Measurements from ENCODE around the gene NUP210. TPM values are rescaled to one million over a fixed set of nuclear protein-coding genes. Genes with fewer than 3 reads are reported as not detected.

NUP210 gene
- total RNA-seq, 1 donor = 63.0 TPM

DNA sequence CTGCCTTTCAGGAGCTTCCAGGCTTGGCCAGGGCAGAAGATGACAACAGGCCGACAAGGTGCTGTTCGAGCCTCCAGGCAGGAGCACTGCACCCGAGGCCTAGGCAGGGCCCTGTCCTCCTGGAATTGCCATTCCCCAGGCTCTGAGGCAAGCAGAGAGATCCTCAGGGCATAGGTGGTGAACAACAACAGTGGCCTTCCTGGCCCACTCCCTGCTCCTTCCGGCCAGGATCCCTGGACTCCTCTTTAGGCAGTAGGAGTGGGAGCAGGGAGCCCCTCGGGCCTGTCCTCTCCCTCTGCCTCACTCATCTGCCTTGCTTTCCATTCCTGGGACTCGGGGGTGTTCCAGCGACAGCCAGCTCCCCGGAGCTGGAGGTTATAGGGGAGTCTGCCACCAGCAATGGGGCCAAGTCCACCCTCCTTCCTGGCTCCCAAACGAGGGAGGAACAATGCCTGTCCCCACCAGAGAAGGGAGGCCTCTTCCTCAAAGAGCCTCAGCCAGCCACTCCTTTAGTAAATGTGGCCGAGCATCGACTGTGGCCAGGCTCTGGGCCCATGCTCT, 135.0 kb downstream of the NUP210 start:
- no peak overlapping the region for H3K4me3 ChIP-seq (ENCODE audit: low read length)

DNA sequence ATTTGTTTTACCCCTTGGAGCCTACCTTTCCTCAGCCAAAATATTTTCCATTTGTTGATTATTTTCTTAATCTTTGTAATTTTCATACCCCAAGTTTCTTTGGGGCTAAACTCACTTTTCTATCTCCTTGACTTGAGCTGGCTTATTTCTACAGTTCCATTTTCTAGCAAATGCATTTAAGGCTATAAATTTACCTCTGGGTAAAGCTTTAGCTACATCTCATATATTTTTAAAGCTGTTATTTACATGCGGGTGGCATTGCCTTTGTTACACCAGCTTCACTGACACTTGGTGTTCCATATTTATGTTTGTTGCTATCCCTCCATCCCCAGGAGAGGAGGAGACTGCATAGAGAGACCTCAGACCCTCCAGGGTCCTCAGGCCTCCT, 136.3 kb downstream of the NUP210 start:
- peaks cover 51% of the 10 kb centered on the region for H3K27me3 ChIP-seq (ENCODE audit: insufficient read depth, low read length)
- peaks cover 15% of the 10 kb centered on the region for H3K4me1 ChIP-seq (ENCODE audit: insufficient read depth, low read length)
- no peak overlapping the region for H3K4me3 ChIP-seq (ENCODE audit: low read length)

More for the DNA sequence above, 135.0 kb downstream of the NUP210 start:
- peaks cover 51% of the 10 kb centered on the region for H3K27me3 ChIP-seq (ENCODE audit: insufficient read depth, low read length)
- peaks cover 15% of the 10 kb centered on the region for H3K4me1 ChIP-seq (ENCODE audit: insufficient read depth, low read length)
- peaks cover 15% of the 10 kb centered on the region for H3K9me3 ChIP-seq (ENCODE audit: low read depth, low read length)

DNA sequence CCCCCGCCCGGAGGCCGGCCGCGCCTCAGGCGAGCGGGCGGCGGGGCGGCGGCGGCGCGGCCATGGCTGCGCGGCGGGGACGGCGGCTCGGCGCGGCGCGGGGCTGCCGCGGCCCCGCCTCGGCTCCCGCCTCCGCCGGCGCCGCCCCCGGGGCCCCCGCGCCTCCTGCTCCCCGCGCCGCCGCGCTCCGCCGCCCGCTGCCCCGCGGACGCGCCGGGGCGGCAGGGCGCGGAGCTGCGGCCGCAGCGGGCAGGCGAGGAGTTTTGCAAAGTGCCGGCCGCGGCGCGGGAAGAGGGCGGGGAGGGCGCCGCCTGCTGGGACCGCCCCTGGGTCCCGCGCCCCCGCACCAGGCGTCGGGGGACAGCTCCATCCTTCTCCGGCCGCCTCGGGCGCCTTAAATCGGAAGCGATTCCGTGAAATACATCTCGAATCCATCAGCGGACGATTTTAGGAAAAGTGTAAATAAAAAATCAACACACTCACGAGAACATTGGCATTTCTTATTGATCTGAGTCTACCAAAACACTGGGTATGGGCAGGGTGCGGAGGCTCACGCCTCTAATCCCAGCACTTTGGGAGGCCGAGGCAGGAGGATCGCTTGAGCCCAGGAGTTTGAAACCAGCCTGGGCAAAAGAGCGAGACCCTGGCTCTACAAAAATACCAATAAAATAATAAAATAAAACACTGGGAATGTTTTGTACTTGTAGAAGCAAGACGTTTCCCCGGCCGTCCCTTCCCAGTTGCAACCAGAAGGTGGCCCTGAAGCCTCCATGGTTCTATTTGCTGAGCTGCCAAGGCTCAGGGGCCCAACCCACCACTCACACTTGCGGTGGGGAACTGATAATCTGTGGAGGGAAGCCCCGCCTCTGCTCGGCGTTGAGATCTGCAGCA, 136.9 kb downstream of the NUP210 start:
- peaks cover 15% of the 10 kb centered on the region for H3K4me1 ChIP-seq (ENCODE audit: insufficient read depth, low read length)
- no peak overlapping the region for H3K4me3 ChIP-seq (ENCODE audit: low read length)
- H3K9me3 ChIP-seq (ENCODE audit: low read depth, low read length) = peaks cover 15% of the 10 kb centered on the region
- H3K27me3 ChIP-seq (ENCODE audit: insufficient read depth, low read length) = peaks cover 51% of the 10 kb centered on the region

More for the DNA sequence above, 136.3 kb downstream of the NUP210 start:
- H3K9me3 ChIP-seq (ENCODE audit: low read depth, low read length) = peaks cover 15% of the 10 kb centered on the region

DNA sequence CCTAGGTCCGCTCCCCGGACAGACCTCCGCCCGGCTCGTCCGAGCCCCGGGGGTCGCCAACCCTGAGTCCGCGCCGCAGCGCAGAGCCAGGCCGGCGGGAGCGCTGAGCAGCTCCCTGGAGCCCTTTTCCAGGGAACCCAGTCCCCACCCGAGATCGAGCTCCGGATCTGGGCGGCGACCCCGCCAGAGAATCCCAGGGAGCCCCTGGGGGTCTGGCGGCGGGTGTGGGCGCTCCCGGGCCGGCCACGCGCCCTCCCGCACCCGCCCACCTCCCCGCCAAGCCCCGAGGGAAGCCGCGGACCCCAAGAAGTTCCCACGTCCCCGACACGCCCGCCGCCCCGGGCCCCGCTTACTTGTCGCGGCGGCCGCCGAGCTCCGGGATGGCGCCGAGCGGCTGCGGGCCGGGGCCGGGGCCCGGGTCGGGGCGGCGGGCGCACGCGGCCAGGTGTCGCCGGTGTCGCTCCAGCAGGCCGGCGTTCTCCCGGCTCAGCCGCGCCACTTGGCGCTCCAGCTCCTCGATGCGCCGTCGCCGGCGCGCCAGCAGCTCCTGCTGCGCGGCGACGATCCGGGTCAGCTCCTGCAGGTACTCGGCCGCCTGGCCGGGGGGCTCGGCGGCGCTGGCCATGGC, 137.7 kb downstream of the NUP210 start:
- H3K9me3 ChIP-seq (ENCODE audit: low read depth, low read length) = peaks cover 15% of the 10 kb centered on the region
- H3K4me3 ChIP-seq (ENCODE audit: low read length) = no peak overlapping the region
- H3K27me3 ChIP-seq (ENCODE audit: insufficient read depth, low read length) = peaks cover 51% of the 10 kb centered on the region

DNA sequence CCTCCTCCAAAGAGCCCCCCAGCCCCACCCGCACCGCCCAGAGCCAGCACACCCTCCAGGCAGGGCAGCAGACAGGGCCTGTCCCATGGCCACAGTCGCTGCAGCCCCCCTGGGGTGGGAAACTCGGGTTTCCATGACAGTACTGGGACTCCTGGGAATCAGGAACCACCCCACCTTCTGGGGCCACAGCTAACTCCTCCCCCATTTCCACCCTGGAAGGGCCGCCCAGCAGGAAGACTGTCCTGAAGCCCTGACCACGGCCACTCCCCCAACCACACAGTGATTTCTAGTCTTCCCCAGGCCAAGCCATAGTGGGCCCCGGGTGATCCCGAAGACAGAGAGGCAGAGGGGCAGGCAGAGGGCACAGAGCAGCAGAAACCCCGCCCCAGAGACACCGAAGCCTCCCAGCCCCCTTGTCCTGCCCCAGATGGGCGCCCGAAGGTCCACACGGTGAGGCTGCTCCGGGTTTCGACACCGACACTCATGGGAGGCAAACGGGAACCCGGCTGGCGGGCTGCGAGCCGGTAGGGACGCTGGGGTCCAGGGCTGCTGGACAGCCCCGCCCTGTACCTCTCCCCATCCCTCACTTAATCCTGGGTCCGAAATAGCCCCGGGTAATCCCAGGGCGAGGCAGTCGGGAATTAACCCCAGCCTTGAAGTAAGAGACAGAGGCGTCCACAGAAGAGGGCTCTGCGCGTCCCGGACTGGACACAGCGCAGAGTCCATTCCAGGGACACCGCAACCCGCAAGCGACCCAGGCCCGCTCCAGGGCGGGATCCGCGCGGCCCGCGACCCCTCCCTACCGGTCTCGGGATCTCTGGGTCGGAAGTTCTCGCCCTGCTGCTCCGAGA, 138.4 kb downstream of the NUP210 start:
- H3K4me1 ChIP-seq (ENCODE audit: insufficient read depth, low read length) = peaks cover 15% of the 10 kb centered on the region
- H3K4me3 ChIP-seq (ENCODE audit: low read length) = no peak overlapping the region
- H3K27me3 ChIP-seq (ENCODE audit: insufficient read depth, low read length) = peaks cover 44% of the 10 kb centered on the region
- H3K9me3 ChIP-seq (ENCODE audit: low read depth, low read length) = peaks cover 10% of the 10 kb centered on the region

More for the DNA sequence above, 137.7 kb downstream of the NUP210 start:
- peaks cover 15% of the 10 kb centered on the region for H3K4me1 ChIP-seq (ENCODE audit: insufficient read depth, low read length)

DNA sequence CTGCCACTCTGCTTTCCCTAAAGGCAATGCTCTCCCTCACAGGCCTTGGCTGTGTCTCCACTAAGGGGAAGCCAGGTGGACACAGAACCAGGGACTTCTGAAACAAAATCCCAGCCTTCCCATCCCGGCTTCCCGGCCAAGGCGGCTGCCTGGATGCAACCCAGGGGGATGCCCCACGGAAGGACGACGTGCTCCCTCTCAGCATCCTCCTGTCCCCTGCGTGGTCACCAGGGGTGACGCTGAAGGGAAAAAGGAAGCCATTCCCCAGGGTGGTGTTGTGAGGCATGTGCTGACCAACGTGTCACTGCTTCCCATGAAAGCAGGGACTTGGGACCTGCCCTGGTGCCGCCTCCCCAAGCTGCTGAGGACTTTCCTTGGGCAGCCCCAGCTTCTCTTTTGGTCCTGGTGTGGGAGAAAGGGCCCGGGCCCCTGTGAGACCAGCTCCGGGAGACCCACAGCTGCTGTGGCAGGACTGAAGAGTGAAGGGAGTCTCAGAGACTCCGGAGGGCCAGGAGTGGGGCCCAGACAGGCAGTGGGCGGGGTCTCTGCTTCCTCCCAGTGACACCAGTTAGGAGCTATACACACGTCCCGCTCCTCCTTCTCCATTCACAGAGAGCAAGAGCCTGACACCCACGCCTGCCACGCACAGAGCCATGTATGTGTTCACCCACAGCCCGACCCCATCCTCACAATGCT, 139.2 kb downstream of the NUP210 start:
- H3K4me3 ChIP-seq (ENCODE audit: low read length) = no peak overlapping the region
- peaks cover 15% of the 10 kb centered on the region for H3K4me1 ChIP-seq (ENCODE audit: insufficient read depth, low read length)
- H3K9me3 ChIP-seq (ENCODE audit: low read depth, low read length) = peaks cover 8% of the 10 kb centered on the region
- H3K27me3 ChIP-seq (ENCODE audit: insufficient read depth, low read length) = peaks cover 42% of the 10 kb centered on the region

DNA sequence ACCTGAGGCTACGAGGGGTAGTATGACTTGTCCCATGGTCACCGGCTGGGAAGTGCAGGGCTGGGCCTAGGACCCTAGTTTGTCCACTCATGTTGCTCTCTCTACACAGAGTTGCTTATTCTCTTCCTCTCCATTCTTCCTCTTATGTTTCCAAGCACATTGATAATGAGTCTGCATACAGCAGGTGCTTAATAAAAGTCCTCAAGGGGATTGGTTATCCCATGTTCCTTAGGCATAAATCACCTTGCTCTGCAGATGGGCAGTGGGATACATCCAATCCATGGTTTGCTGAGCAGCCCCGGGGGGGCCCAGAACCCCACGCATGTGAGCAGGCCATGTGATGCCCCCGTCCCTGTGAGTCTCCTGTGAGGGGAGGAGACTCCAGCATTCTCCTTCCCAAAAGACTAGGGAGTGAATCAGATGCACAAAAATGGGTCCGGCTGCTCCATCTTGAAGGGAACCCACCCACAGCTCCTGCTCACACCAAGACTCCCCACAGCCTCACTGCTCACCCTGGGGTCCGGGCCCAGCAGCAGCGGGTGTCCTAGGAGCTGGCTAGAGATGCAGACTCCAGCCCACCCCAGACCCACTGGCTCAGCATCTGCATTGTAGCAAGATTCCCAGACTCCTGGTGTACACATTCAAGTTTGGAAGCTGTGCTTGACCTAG, 139.9 kb downstream of the NUP210 start:
- Histone ChIP-seq H3K4me3 (ENCODE audit: low read length) (no peak overlapping the region), H3K9me3 (ENCODE audit: low read depth, low read length) (peaks cover 8% of the 10 kb centered on the region), H3K4me1 (ENCODE audit: insufficient read depth, low read length) (peaks cover 15% of the 10 kb centered on the region), H3K27me3 (ENCODE audit: insufficient read depth, low read length) (peaks cover 37% of the 10 kb centered on the region)

DNA sequence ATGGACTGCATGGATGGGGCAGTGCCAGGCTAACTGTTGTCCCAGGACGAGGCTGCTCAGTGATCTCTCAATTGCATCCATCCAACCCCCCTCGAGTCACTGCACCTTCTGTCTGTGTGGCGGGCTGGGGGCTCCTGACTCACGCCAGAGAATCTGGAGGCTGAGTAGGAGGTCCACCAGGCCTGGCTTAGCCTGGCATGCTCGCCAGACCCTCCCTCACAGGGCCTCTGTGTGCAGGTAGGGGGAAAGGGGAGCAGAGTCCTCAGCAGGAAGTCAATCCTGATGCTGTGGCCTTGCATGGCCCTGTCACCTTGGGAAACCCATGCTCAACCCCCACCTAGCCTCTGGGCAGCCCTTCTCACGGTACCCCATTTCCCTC, 140.6 kb downstream of the NUP210 start:
- Histone ChIP-seq H3K9me3 (ENCODE audit: low read depth, low read length) (peaks cover 8% of the 10 kb centered on the region), H3K4me1 (ENCODE audit: insufficient read depth, low read length) (peaks cover 15% of the 10 kb centered on the region), H3K4me3 (ENCODE audit: low read length) (no peak overlapping the region), H3K27me3 (ENCODE audit: insufficient read depth, low read length) (peaks cover 30% of the 10 kb centered on the region)

DNA sequence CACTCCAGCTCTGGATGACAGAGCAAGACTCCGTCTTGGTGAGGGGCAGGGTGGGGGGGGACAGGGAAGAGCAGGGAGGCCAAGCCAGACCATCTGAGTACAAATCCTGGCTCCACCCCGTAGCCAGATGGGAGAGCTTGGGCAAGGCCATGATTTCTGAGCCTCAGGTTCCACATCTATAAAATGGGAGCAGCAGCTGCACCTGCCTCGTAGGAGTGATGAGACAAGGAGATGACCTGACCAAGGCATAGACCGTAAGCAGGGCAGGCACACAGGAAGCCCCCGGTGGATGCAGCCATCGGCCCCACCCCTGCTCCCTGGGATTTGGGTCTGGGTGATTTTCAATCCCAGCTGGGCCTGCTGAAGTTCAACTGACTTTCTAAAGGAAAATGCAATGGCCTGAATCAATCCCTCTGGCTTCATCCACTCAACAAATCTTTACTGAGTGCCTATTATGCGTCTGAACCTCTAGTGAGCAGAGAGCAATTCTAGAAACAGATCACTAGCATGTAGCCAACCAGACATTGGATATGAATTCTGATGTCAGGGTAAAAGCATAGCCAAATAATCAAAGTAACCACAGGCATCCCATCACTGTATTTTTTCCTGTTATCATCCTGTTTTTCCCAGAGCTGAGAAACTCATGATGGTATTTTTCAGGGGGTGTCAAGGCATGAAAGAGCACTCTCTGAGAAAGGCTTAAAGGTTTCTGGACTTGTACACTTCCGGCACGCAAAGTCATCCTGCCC, 141.2 kb downstream of the NUP210 start:
- Histone ChIP-seq H3K27me3 (ENCODE audit: insufficient read depth, low read length) (peaks cover 24% of the 10 kb centered on the region), H3K9me3 (ENCODE audit: low read depth, low read length) (peaks cover 4% of the 10 kb centered on the region), H3K4me1 (ENCODE audit: insufficient read depth, low read length) (peaks cover 15% of the 10 kb centered on the region), H3K4me3 (ENCODE audit: low read length) (no peak overlapping the region)

DNA sequence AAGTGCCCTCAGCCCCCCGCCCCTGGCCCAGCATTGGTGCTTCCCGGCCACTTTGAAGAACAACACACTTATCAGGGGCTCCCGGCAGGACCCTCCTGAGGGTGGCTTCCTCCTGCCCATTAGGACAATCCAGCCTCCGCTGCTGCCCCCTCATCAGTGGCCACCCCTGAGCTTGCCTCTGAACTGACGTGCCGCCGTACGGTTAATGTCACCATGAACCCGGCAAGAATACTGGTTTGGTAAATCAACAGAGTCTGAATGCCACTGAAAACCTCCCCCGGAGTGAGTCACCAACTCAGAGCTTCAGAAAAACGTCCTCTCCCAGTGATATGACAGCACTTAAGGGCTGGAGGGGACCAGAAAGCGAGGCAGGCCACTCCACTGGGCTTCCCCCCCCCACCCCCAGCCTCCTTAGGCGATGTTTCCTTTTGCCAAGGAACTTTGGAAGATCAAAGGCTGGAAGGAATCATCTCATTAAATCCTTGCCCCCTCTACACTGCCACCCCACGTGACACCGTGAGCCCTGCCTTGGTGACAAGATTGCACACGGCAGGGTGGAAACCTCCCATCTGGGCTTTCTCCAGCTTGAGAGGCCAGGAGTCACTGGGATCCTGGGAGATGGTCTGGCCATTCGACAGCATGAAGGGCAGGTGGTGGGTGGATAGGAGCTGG, 142.1 kb downstream of the NUP210 start:
- H3K27me3 ChIP-seq (ENCODE audit: insufficient read depth, low read length) = peaks cover 15% of the 10 kb centered on the region
- H3K4me1 ChIP-seq (ENCODE audit: insufficient read depth, low read length) = peaks cover 9% of the 10 kb centered on the region
- H3K9me3 ChIP-seq (ENCODE audit: low read depth, low read length) = no peaks in the 10 kb centered on the region
- no peak overlapping the region for H3K4me3 ChIP-seq (ENCODE audit: low read length)

DNA sequence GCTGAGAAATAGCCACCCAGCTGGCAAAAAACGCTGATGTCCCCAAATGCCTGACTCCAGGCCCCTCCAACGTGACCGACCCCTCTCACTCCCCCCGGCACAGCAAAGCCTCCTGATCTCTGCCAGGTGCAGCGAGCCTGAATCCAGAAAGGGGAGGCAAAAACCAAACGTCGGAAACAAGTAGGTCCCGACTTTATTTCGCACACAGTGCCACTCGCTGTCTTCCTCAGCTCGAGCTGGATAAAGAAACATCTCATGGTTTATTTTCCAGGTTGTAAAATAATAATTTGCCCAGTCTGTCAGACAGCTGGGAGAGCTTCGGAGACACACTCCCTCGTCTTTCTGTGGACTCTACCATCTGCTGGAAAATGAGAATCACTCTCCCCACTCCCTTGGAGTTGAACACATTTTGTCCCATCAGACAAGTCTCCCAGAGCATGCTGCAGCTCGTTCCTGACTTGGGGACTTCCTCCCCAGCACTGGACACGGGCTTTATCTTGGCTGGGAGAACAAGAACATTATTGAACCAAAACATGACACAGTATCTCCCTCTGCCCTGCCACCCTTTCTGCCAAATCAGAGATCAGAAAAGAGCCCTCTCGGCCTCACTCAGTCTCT, 142.8 kb downstream of the NUP210 start:
- H3K4me3 ChIP-seq (ENCODE audit: low read length) = no peak overlapping the region
- H3K27me3 ChIP-seq (ENCODE audit: insufficient read depth, low read length) = peaks cover 14% of the 10 kb centered on the region
- H3K9me3 ChIP-seq (ENCODE audit: low read depth, low read length) = no peaks in the 10 kb centered on the region
- H3K4me1 ChIP-seq (ENCODE audit: insufficient read depth, low read length) = peaks cover 8% of the 10 kb centered on the region

DNA sequence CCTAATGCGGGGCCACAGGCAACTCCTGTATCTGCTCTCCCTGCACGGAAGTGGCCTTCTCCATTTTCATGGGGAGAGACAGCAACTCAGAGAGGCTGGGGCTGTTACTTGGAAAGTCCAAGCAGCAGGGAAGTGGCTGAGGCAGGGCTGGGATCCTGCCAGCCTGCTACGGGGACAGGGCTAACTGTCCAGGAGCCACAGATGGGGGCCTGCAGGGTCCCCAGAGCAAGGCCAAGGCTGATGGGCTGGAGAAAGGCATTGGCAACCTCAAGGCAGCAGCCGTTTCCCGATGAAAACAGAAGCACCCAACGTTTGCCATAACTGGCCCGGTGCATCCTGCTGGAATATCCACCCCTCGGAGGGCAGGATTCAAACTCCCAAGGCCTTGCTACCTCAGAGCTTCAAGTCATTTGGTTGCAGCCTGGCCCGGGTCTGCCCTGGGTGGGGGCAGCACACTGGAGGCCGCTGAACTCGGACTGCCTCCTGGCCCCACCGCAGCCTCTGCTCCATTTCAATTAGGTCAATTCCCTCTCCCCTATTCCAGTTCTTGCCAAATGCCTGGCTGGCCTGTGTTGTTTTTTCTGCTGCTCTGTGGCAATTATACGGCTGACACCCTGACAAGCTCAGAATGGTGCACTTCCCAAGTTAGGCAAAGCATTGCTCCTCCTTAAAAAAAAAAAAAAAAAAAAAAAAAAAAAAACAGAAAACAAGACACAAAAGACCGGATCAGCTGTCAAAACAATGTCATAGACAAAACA, 143.5 kb downstream of the NUP210 start:
- H3K27me3 ChIP-seq (ENCODE audit: insufficient read depth, low read length) = peaks cover 7% of the 10 kb centered on the region
- no peak overlapping the region for H3K4me3 ChIP-seq (ENCODE audit: low read length)
- peaks cover under 1% of the 10 kb centered on the region for H3K4me1 ChIP-seq (ENCODE audit: insufficient read depth, low read length)
- H3K9me3 ChIP-seq (ENCODE audit: low read depth, low read length) = no peaks in the 10 kb centered on the region

Measured in mononuclear cell (primary cell).